GM12875 (cell line): ENCODE data around the gene LACC1.

Source experiments
- H3K4me3 ChIP-seq: one replicate; pipeline ENCODE4 v1.5.1; 2011; ENCODE audit warnings: low read depth, low read length, control low read depth
- TF ChIP-seq, protein P1 (sequence below): IDR thresholded peaks from 2 replicates; pipeline ENCODE4 v1.5.1; 2011; ENCODE audit warnings: low read depth, mild to moderate bottlenecking, control low read depth, inconsistent platforms, low read length, moderate library complexity, borderline replicate concordance; ENCODE audit not compliant: insufficient read depth

LACC1 gene

GRCh38 chr13:43850873-43851272 lies 28.8 kb upstream of the LACC1 start:
- H3K4me3 ChIP-seq, result no peak overlapping the region
- TF ChIP-seq, protein P1, sequence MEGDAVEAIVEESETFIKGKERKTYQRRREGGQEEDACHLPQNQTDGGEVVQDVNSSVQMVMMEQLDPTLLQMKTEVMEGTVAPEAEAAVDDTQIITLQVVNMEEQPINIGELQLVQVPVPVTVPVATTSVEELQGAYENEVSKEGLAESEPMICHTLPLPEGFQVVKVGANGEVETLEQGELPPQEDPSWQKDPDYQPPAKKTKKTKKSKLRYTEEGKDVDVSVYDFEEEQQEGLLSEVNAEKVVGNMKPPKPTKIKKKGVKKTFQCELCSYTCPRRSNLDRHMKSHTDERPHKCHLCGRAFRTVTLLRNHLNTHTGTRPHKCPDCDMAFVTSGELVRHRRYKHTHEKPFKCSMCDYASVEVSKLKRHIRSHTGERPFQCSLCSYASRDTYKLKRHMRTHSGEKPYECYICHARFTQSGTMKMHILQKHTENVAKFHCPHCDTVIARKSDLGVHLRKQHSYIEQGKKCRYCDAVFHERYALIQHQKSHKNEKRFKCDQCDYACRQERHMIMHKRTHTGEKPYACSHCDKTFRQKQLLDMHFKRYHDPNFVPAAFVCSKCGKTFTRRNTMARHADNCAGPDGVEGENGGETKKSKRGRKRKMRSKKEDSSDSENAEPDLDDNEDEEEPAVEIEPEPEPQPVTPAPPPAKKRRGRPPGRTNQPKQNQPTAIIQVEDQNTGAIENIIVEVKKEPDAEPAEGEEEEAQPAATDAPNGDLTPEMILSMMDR, result no peak

DNA sequence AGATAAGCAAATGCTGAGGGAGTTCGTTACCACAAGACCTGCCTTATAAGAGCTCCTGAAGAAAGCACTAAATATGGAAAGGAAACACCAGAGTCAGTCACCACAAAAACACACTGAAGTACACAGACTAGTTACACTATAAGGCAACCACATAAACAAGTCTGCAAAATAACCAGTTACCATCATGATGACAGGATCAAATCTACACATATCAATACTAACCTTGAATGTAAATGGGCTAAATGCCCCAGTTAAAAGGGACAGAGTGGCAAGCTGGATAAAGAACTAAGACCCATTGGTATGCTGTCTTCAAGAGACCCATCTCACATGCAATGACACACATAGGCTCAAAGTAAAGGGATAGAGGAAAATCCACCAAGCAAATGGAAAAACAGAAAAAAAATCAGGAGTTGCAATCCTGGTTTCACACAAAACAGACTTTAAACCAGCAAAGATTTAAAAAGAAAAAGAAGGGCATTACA lies 26.7 kb upstream of the LACC1 start:
- TF ChIP-seq, protein P1, result no peak
- H3K4me3 ChIP-seq, result no peak overlapping the region

- no peak overlapping the region for H3K4me3 ChIP-seq
- TF ChIP-seq, protein P1, result no peak
Observed at GRCh38 chr13:43861863-43862262, 17.8 kb upstream of the LACC1 start.

DNA sequence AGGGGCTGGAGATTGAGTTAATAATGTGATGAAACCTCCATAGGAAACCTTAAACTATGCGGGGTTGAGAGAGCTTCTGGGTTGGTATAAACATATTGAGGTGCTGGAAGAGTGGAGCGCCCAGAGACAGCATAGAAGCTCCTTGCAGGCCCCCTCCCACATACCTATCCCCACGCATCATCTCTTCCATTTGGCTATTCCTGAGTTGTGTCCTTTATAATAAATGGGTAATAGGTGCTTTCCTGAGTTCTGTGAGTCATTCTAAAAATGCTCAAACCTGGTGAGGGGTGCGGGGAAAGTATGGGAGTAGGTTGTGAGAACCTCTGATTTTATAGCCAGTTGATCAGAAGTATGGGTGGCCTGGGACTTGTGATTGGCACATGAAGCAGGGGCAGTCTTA lies 14.8 kb upstream of the LACC1 start:
- no peak overlapping the region for H3K4me3 ChIP-seq
- TF ChIP-seq, protein P1, result no peak

GRCh38 chr13:43865892-43866291 lies 13.8 kb upstream of the LACC1 start:
- no peak overlapping the region for H3K4me3 ChIP-seq
- TF ChIP-seq, protein P1, result no peak

DNA sequence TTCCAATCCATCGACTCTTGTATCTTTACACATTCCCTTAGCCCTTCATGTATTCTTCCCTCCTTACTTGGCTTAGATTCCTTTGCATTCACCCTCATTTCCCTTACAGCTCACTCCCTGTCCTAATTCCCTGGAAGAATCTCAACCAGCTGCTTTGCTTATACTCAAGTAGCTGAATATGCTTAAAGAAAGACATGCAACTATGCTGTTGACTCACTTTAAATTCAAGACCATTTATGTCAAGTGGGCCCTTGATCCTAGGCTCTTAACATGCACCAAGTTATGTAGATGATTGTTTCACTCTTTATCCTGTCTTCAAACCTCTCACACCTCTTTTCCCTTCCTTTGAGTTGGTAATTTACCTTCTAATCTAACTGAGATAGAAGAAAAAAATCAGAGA lies 7.5 kb upstream of the LACC1 start:
- TF ChIP-seq, protein P1, result no peak
- H3K4me3 ChIP-seq, result no peak overlapping the region

GRCh38 chr13:43874504-43875092 lies 5.1 kb upstream of the LACC1 start:
- TF ChIP-seq, protein P1, result no peak
- H3K4me3 ChIP-seq, result no peak overlapping the region
